ENCODE data around the gene LRIT3.
"Not testable (repeated sequence)": the region's sequence is repeated elsewhere in the genome, so short reads cannot be mapped to it uniquely, and the experiment has no call there.

The LRIT3 gene

GRCh38 chr4:109873791-109874514, 26.0 kb downstream of the LRIT3 start:
- Mint-ChIP-seq H3K27ac (no peak overlapping the region), H3K27me3 (peaks cover 1% of the 10 kb centered on the region), H3K4me1 (no peaks in the 10 kb centered on the region), H3K36me3 (peaks cover 2% of the 10 kb centered on the region), H3K4me3 (no peak overlapping the region), H3K9me3 (no peaks in the 10 kb centered on the region)

- H3K4me1 Mint-ChIP-seq: no peaks in the 10 kb centered on the region
- no peaks in the 10 kb centered on the region for H3K36me3 Mint-ChIP-seq
- no peak overlapping the region for H3K27ac Mint-ChIP-seq
- H3K4me3 Mint-ChIP-seq: no peak overlapping the region
- peaks cover 1% of the 10 kb centered on the region for H3K27me3 Mint-ChIP-seq
- no peaks in the 10 kb centered on the region for H3K9me3 Mint-ChIP-seq
Observed at GRCh38 chr4:109875106-109875505, 27.2 kb downstream of the LRIT3 start.

GRCh38 chr4:109875553-109875952, 27.6 kb downstream of the LRIT3 start:
- not testable (repeated sequence) for H3K4me1 Mint-ChIP-seq, H3K27ac Mint-ChIP-seq, H3K4me3 Mint-ChIP-seq, H3K36me3 Mint-ChIP-seq, H3K9me3 Mint-ChIP-seq, H3K27me3 Mint-ChIP-seq

- peaks cover 1% of the 10 kb centered on the region for H3K27me3 Mint-ChIP-seq
- no peaks in the 10 kb centered on the region for H3K4me1 Mint-ChIP-seq
- H3K27ac Mint-ChIP-seq: no peak overlapping the region
- H3K9me3 Mint-ChIP-seq: no peaks in the 10 kb centered on the region
- H3K36me3 Mint-ChIP-seq: no peaks in the 10 kb centered on the region
- H3K4me3 Mint-ChIP-seq: no peak overlapping the region
Observed at GRCh38 chr4:109876634-109877265, 28.8 kb downstream of the LRIT3 start.

GRCh38 chr4:109877400-109877799, 29.5 kb downstream of the LRIT3 start:
- no peaks in the 10 kb centered on the region for H3K9me3 Mint-ChIP-seq
- H3K36me3 Mint-ChIP-seq: no peaks in the 10 kb centered on the region
- H3K27me3 Mint-ChIP-seq: peaks cover 4% of the 10 kb centered on the region
- no peaks in the 10 kb centered on the region for H3K4me1 Mint-ChIP-seq
- no peak overlapping the region for H3K27ac Mint-ChIP-seq
- no peak overlapping the region for H3K4me3 Mint-ChIP-seq

GRCh38 chr4:109878355-109878754, 30.4 kb downstream of the LRIT3 start:
- H3K4me3 Mint-ChIP-seq: no peak overlapping the region
- H3K9me3 Mint-ChIP-seq: no peaks in the 10 kb centered on the region
- H3K36me3 Mint-ChIP-seq: no peaks in the 10 kb centered on the region
- H3K4me1 Mint-ChIP-seq: no peaks in the 10 kb centered on the region
- no peak overlapping the region for H3K27ac Mint-ChIP-seq
- peaks cover 4% of the 10 kb centered on the region for H3K27me3 Mint-ChIP-seq

GRCh38 chr4:109879081-109879480, 31.2 kb downstream of the LRIT3 start:
- H3K36me3 Mint-ChIP-seq: no peaks in the 10 kb centered on the region
- H3K4me1 Mint-ChIP-seq: no peaks in the 10 kb centered on the region
- no peak overlapping the region for H3K4me3 Mint-ChIP-seq
- H3K9me3 Mint-ChIP-seq: no peaks in the 10 kb centered on the region
- H3K27ac Mint-ChIP-seq: no peak overlapping the region
- H3K27me3 Mint-ChIP-seq: peaks cover 4% of the 10 kb centered on the region

GRCh38 chr4:109879636-109880314, 31.9 kb downstream of the LRIT3 start:
- no peaks in the 10 kb centered on the region for H3K9me3 Mint-ChIP-seq
- no peak overlapping the region for H3K4me3 Mint-ChIP-seq
- H3K36me3 Mint-ChIP-seq: no peaks in the 10 kb centered on the region
- H3K27me3 Mint-ChIP-seq: peaks cover 4% of the 10 kb centered on the region
- H3K27ac Mint-ChIP-seq: no peak overlapping the region
- H3K4me1 Mint-ChIP-seq: no peaks in the 10 kb centered on the region

- H3K4me3 Mint-ChIP-seq: no peak overlapping the region
- H3K36me3 Mint-ChIP-seq: no peaks in the 10 kb centered on the region
- no peaks in the 10 kb centered on the region for H3K4me1 Mint-ChIP-seq
- H3K27ac Mint-ChIP-seq: no peak overlapping the region
- H3K9me3 Mint-ChIP-seq: no peaks in the 10 kb centered on the region
- H3K27me3 Mint-ChIP-seq: peaks cover 2% of the 10 kb centered on the region
Observed at GRCh38 chr4:109886303-109886702, 38.4 kb downstream of the LRIT3 start.

GRCh38 chr4:109887071-109887470, 39.2 kb downstream of the LRIT3 start:
- Mint-ChIP-seq H3K36me3 (no peaks in the 10 kb centered on the region), H3K27me3 (peaks cover under 1% of the 10 kb centered on the region), H3K4me3 (no peak overlapping the region), H3K4me1 (no peaks in the 10 kb centered on the region), H3K27ac (no peak overlapping the region), H3K9me3 (no peaks in the 10 kb centered on the region)

GRCh38 chr4:109890076-109890475, 42.2 kb downstream of the LRIT3 start:
- no peaks in the 10 kb centered on the region for H3K36me3 Mint-ChIP-seq
- H3K4me3 Mint-ChIP-seq: no peak overlapping the region
- no peaks in the 10 kb centered on the region for H3K27me3 Mint-ChIP-seq
- H3K9me3 Mint-ChIP-seq: no peaks in the 10 kb centered on the region
- H3K4me1 Mint-ChIP-seq: no peaks in the 10 kb centered on the region
- no peak overlapping the region for H3K27ac Mint-ChIP-seq

- peaks cover 26% of the 10 kb centered on the region for H3K27me3 Mint-ChIP-seq
- no peaks in the 10 kb centered on the region for H3K4me1 Mint-ChIP-seq
- H3K4me3 Mint-ChIP-seq: no peak overlapping the region
- no peak overlapping the region for H3K27ac Mint-ChIP-seq
- H3K36me3 Mint-ChIP-seq: peaks cover 5% of the 10 kb centered on the region
- peaks cover 7% of the 10 kb centered on the region for H3K9me3 Mint-ChIP-seq
Observed at GRCh38 chr4:109902559-109903251, 54.8 kb downstream of the LRIT3 start.

- Mint-ChIP-seq H3K4me1 (no peaks in the 10 kb centered on the region), H3K27me3 (peaks cover 32% of the 10 kb centered on the region), H3K9me3 (peaks cover 7% of the 10 kb centered on the region), H3K27ac (no peak overlapping the region), H3K4me3 (no peak overlapping the region), H3K36me3 (peaks cover 5% of the 10 kb centered on the region)
Observed at GRCh38 chr4:109908731-109909130, 60.8 kb downstream of the LRIT3 start.

GRCh38 chr4:109910256-109910655, 62.3 kb downstream of the LRIT3 start:
- H3K27me3 Mint-ChIP-seq: peaks cover 34% of the 10 kb centered on the region

GRCh38 chr4:109912706-109913595, 65.0 kb downstream of the LRIT3 start, which contains the start of gene EGF:
TSS of gene EGF (plus strand) at chr4:109912883. CDS start at chr4:109913336, 453 bp downstream.
- H3K9me3 Mint-ChIP-seq: no peaks in the 10 kb centered on the region
- no peak within 1 kb of the TSS for H3K27ac Mint-ChIP-seq
- H3K4me3 Mint-ChIP-seq: no peak within 1 kb of the TSS
- no peaks in the 10 kb centered on the region for H3K4me1 Mint-ChIP-seq
- peaks cover 22% of the 10 kb centered on the region for H3K27me3 Mint-ChIP-seq
- no peaks in the 10 kb centered on the region for H3K36me3 Mint-ChIP-seq

More at GRCh38 chr4:109910256-109910655, 62.3 kb downstream of the LRIT3 start:
- Mint-ChIP-seq H3K4me3 (no peak overlapping the region), H3K9me3 (peaks cover 7% of the 10 kb centered on the region), H3K36me3 (no peaks in the 10 kb centered on the region), H3K27ac (no peak overlapping the region), H3K4me1 (no peaks in the 10 kb centered on the region)

Measured in activated naive CD4-positive, alpha-beta T cell treated with anti-CD3 and anti-CD28 coated beads, Interleukin-2, amount 50 U/mL, for 24 hours (primary cell).